ENCODE data around the gene EIF2B1.
"Not testable (repeated sequence)": the region's sequence is repeated elsewhere in the genome, so short reads cannot be mapped to it uniquely, and the experiment has no call there.

The EIF2B1 gene

GRCh38 chr12:123621101-123621500, 12.4 kb downstream of the EIF2B1 start:
- DNase-seq, result no peak

GRCh38 chr12:123617580-123617979, 15.9 kb downstream of the EIF2B1 start:
- DNase-seq, result no peak

- no peak for DNase-seq
Measured at GRCh38 chr12:123617144-123617543, 16.3 kb downstream of the EIF2B1 start.

- no peak for DNase-seq
Measured at GRCh38 chr12:123614531-123614930, 19.0 kb downstream of the EIF2B1 start.

- no peak for DNase-seq
Measured at GRCh38 chr12:123614110-123614509, 19.4 kb downstream of the EIF2B1 start.

- no peak for DNase-seq
Measured at GRCh38 chr12:123608182-123608581, 25.3 kb downstream of the EIF2B1 start.

GRCh38 chr12:123607756-123608155, 25.7 kb downstream of the EIF2B1 start:
- DNase-seq, result no peak

- DNase-seq, result not testable (repeated sequence)
Measured at GRCh38 chr12:123603495-123603894, 30.0 kb downstream of the EIF2B1 start.

GRCh38 chr12:123602651-123603195, 30.8 kb downstream of the EIF2B1 start:
- peak in 5 of 56 donors; percentile 1 to 27 (median 10) for DNase-seq

GRCh38 chr12:123601602-123602489, 31.6 kb downstream of the EIF2B1 start, which contains the start of gene DDX55:
Gene DDX55, plus strand, starts transcription at chr12:123602099. Its CDS starts 50 bp downstream, at chr12:123602149.
- peak; percentile 8 to 90 (median 78) for DNase-seq

GRCh38 chr12:123599721-123600120, 33.8 kb downstream of the EIF2B1 start:
- no peak for DNase-seq

GRCh38 chr12:123599310-123599709, 34.2 kb downstream of the EIF2B1 start:
- DNase-seq, result no peak

- no peak for DNase-seq
Measured at GRCh38 chr12:123598522-123598921, 35.0 kb downstream of the EIF2B1 start.

- DNase-seq, result no peak
Measured at GRCh38 chr12:123597100-123597499, 36.4 kb downstream of the EIF2B1 start.

- DNase-seq, result no peak
Measured at GRCh38 chr12:123595729-123596128, 37.8 kb downstream of the EIF2B1 start.

GRCh38 chr12:123591702-123592481, 41.6 kb downstream of the EIF2B1 start:
- no peak for DNase-seq

- DNase-seq, result no peak
Measured at GRCh38 chr12:123580772-123581171, 52.7 kb downstream of the EIF2B1 start.

GRCh38 chr12:123578829-123579228, 54.7 kb downstream of the EIF2B1 start:
- DNase-seq, result not testable (repeated sequence)

- DNase-seq, result no peak
Measured at GRCh38 chr12:123578243-123578642, 55.2 kb downstream of the EIF2B1 start.

- DNase-seq, result no peak
Measured at GRCh38 chr12:123576611-123577010, 56.9 kb downstream of the EIF2B1 start.

GRCh38 chr12:123573870-123574269, 59.6 kb downstream of the EIF2B1 start:
- no peak for DNase-seq

- DNase-seq, result no peak
Measured at GRCh38 chr12:123572391-123572790, 61.1 kb downstream of the EIF2B1 start.
